Measurements from ENCODE around the gene MMRN1.
A peak's percentile ranks its signal among the peaks of the same experiment; 100 is the strongest.

The MMRN1 gene, protein sequence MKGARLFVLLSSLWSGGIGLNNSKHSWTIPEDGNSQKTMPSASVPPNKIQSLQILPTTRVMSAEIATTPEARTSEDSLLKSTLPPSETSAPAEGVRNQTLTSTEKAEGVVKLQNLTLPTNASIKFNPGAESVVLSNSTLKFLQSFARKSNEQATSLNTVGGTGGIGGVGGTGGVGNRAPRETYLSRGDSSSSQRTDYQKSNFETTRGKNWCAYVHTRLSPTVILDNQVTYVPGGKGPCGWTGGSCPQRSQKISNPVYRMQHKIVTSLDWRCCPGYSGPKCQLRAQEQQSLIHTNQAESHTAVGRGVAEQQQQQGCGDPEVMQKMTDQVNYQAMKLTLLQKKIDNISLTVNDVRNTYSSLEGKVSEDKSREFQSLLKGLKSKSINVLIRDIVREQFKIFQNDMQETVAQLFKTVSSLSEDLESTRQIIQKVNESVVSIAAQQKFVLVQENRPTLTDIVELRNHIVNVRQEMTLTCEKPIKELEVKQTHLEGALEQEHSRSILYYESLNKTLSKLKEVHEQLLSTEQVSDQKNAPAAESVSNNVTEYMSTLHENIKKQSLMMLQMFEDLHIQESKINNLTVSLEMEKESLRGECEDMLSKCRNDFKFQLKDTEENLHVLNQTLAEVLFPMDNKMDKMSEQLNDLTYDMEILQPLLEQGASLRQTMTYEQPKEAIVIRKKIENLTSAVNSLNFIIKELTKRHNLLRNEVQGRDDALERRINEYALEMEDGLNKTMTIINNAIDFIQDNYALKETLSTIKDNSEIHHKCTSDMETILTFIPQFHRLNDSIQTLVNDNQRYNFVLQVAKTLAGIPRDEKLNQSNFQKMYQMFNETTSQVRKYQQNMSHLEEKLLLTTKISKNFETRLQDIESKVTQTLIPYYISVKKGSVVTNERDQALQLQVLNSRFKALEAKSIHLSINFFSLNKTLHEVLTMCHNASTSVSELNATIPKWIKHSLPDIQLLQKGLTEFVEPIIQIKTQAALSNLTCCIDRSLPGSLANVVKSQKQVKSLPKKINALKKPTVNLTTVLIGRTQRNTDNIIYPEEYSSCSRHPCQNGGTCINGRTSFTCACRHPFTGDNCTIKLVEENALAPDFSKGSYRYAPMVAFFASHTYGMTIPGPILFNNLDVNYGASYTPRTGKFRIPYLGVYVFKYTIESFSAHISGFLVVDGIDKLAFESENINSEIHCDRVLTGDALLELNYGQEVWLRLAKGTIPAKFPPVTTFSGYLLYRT

DNA sequence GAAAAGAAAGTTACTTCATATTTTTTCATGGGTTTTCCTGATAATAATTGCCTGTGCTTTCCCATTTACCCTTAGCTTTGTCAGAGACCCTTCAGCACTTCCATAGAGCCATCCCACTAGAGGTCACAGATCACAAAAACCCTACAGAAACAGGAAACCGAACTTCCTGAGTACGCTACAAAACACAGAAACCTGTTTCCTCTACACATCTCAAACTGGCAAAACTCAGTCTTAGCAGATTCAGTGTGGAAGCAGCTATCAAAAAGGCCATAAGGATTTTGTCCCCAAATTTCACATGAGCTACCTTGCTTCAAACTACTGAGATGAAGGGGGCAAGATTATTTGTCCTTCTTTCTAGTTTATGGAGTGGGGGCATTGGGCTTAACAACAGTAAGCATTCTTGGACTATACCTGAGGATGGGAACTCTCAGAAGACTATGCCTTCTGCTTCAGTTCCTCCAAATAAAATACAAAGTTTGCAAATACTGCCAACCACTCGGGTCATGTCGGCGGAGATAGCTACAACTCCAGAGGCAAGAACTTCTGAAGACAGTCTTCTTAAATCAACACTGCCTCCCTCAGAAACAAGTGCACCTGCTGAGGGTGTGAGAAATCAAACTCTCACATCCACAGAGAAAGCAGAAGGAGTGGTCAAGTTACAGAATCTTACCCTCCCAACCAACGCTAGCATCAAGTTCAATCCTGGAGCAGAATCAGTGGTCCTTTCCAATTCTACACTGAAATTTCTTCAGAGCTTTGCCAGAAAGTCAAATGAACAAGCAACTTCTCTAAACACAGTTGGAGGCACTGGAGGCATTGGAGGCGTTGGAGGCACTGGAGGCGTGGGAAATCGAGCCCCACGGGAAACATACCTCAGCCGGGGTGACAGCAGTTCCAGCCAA lies at the start of gene MMRN1:
TSS of gene MMRN1 (plus strand) at position 206 of the 902 bp plus-strand sequence. CDS start at position 324, 118 bp downstream.
- DNase-seq (ENCODE audit: low read depth in 1 of 2, low spot score in 1 of 2): no peak

DNA sequence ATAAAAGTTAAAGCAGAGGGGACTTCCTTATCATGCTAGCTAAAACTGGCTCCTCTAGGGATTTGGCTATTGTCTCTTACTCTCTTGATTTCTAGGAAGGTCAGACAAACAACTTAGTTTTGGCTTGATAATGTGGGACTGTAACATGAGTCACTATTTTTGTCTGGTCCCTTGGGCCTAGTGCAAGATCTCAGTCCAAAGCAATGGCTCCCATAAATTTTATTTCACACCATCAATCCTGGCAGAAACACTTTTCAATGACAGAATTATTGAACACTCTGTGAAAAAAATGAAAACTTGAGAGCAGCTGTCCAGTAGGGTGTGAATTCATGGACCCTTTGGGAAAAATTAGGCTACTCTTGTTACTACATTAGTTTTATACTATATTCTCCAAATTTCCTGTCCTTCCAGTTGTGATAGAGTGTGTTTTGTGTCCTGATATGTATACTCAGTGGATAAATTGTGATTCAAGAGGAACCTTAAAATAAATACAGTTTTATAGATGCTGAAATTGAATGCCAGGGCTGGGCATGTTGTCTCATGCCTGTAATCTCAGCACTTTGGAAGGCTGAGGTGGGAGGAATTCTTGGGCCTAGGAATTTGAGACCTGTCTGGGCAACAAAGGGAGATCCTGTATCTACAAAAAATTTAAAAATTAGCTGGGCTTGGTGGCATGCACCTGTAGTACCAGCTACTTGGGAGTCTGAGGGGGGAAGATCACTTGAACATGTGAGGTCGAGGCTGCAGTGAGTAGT lies 46.9 kb upstream of the MMRN1 start:
- no peak for DNase-seq (ENCODE audit: low read depth in 1 of 2, low spot score in 1 of 2)

DNA sequence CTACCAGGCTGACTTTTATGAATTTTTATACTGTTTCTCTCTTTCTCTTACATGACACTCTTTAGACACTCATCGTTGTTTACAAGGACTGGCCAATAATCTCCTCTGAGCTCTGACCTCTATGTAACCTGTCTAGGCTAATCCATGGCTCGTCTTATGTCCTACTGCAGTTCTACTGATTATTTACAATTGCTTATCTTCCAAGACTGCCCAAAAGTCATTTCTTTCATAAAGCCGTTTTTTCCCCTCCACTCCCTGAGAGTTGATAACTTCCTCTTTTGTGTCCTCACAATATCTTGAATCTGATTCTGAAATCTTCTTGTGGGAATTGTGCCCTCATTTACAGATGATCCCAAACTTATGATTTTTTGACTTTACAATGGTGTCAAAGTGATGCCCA lies 39.4 kb upstream of the MMRN1 start:
- DNase-seq (ENCODE audit: low read depth in 1 of 2, low spot score in 1 of 2): no peak

DNA sequence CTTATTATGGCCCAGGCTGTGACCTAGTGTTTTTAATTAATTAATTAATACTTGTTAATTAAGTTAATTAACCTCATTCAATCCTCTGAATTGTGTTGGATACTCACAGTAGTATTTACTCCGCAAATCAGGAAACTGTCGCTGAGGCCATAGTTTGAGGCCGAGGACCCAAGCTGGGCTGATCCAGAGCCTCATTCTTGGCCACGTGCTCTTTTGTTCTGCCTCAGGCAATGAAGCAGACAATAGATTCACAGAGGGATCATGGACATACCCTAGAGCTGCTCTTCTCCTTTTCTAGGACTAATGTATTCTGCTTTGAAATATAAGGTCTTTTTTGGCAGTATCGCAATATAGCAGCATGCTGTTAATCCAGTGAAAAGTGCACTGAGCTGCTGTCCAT lies 33.7 kb upstream of the MMRN1 start:
- DNase-seq (ENCODE audit: low read depth in 1 of 2, low spot score in 1 of 2): no peak

DNA sequence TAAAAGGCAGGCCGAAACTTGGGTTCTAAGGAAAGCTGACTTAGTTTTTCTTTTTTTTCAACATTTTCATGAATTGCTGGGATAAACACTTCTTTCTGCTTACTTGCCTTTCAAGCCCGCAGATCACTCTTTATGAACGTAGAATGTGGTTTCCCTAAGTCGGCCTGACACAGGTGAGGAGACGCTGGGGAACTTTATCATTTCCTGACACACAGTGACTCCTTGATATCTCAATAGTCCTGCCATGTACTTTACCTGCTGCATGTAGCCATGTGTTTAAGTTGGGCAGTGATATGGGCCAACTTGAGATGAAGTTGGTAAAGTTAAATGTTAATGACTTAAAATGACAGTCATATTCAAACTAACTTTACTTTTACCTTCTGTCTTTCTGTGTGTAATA lies 31.1 kb upstream of the MMRN1 start:
- no peak for DNase-seq (ENCODE audit: low read depth in 1 of 2, low spot score in 1 of 2)

DNA sequence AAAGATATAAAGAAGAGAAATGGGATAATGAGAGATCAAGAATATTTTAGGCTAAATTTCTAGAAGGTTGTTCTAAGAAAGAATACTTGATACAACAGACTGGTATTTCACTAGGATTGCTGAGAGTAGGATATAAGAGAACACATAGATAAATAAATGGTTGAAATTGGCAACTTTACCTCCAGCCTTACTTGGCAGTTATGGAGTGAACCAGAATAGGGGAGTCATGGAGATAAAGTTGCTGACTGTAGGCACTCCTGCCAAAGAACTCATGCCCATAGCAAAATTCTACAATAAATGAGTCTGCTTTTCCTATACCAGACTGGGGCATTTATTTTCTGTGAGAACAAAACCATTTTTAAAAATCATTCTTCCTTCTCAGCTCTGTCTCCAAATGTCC lies 26.4 kb upstream of the MMRN1 start:
- no peak for DNase-seq (ENCODE audit: low read depth in 1 of 2, low spot score in 1 of 2)

DNA sequence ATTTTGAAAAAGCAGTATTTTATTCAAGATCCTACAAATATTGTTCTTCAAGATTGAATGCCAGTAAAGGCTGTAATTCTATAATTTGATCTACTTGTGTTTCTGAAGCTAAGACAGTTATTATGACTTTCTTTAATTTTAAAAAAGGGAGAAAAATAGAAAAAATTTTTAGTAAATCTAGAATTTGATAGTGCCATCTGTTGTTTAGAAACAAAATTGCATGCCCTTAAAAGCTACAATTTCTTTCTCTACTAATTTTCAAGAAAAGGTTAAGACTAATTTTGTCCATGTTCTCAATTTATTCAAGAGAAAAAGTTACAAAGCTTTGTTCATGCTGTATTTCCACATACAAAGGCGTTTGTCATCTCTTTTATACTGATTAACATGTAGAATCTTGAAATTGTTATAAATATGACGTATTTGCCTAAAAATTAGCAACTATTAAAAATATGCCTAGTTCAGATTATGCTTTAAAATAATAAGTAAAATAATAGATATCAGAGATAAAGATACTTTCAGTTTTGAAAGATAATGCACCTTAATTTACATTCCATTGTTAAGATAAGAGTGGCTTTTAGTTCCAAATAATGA lies 25.6 kb upstream of the MMRN1 start:
- DNase-seq (ENCODE audit: low read depth in 1 of 2, low spot score in 1 of 2): no peak

DNA sequence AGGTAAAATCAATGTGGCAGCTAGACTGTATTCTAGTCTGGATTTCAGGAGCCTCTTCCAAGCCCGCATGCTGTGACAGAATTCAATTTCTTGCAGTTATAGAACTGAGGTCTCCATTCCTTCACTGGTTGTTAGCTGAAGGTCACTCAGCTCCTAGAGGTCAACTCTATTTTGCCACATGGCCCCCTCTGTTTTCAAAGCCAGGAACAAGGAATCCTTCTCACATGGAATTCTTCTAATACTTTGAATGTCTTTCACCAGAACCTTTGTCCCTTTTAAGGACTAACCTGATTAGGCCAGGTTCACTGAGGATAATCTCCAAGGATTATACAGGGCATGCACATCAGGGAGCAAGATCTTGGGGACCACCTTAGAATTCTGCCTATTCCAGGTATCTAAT lies 23.4 kb upstream of the MMRN1 start:
- no peak for DNase-seq (ENCODE audit: low read depth in 1 of 2, low spot score in 1 of 2)

DNA sequence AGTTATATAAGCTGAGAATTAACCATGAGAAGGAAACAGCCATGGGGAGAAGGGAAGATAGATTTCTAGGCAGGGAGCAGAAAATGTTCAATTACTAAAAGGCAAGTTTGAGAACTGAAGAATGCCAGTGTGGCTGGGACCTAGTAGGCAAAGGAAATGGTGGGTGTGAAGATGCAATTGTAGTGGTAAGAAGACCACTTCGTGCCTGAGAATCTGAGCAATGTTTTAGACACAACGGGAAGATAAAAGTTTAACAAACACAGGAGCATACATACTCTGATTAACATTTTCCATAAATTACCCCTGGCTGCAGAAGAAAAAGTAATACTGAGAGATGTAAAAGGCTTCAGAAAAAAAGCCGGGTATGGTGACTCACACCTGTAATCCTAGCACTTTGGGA lies 18.1 kb upstream of the MMRN1 start:
- DNase-seq (ENCODE audit: low read depth in 1 of 2, low spot score in 1 of 2): no peak

DNA sequence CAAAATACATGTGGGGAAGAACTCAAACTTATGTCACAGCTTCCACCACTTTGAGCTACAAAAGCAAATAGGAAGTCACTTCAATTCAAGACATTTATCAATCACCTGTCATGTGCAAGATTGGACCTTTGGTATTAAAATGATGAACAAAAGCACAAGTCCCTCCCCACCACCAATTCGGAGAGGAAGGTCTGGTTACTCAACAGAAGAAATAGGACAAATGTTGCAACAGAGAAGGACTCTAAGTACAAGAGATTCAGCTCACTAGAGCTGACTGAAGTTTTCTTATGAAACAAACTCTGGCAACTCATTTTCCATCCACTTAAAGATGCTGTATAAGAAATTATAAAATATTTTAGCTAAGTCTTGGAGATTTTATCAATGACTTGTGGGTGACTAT lies 16.0 kb upstream of the MMRN1 start:
- DNase-seq (ENCODE audit: low read depth in 1 of 2, low spot score in 1 of 2): no peak

DNA sequence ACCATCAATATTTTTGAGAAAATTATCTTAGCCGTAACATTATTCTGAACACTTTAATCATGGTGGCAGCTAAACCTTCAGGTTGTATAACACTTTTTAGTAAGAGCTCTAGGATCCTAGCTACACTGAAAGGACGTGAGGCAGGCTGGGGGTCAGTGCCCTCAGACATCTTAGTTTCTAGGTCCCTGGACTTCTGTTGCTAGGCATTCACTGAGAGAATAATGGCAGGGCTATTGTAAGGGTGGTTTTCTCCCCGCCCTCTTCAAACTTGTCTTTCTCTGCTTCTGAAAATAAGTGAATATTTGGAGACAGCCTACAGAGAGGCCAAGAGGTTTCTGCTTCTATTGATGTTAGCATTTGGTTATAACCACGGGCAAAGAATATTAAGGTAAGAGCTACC lies 15.4 kb upstream of the MMRN1 start:
- DNase-seq (ENCODE audit: low read depth in 1 of 2, low spot score in 1 of 2): no peak

DNA sequence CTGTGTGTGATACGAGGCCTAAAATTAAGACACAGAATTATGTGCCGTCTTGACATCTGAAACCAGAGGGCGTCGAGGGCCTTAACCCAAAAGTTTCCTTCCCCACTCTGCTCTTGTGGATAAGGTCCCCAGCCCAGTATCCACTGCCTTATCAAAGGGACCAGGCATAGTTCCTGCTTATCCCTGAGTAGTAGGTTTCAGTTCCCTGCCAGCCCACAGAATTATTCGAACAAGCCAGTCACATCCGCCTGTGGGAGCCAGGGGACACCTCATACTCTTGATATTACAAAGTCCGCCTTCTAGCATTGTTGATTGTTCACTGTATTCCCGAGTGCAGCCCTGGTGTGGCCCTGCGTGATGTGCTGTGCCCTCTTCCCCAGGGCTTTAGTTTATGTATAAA lies 5.4 kb upstream of the MMRN1 start:
- no peak for DNase-seq (ENCODE audit: low read depth in 1 of 2, low spot score in 1 of 2)

DNA sequence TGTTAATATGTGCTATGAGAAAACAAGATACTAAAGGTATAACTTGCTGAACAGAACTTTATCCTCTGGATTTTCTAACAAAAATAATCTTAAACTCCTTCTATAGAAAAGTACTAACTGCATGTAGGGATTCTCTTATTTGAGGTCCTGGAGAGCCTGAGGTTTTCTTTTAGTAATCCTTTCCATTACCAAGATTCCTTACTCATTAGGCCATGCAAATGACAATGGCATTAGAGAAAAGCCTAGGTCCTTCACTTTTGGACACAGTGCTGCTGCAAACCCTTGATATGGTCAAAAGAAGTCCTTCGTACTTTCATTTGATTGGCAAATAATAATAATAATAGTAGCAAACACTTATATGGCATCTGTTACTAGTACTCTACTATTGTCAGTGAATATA lies 3.2 kb downstream of the MMRN1 start:
- DNase-seq (ENCODE audit: low read depth in 1 of 2, low spot score in 1 of 2): no peak

DNA sequence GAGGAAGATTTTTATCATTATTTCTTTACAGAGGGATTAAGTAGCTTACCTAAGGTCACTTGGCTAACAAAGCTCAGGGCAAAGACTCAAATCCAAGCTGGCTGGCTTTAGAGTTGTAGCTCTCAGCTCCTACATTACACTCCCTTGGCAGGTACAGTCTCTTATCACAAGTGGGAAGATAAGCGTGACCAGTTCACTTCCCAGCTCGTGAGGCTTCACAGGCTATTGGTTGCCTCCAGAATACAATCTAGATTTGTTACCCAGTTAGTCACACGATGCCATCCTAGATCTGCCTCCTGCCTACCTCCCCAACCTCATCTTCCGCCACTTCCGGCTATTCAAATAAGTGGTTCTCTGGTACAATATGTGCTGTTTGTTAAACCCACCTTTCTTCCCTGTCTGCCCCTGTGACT lies 3.7 kb downstream of the MMRN1 start:
- no peak for DNase-seq (ENCODE audit: low read depth in 1 of 2, low spot score in 1 of 2)

DNA sequence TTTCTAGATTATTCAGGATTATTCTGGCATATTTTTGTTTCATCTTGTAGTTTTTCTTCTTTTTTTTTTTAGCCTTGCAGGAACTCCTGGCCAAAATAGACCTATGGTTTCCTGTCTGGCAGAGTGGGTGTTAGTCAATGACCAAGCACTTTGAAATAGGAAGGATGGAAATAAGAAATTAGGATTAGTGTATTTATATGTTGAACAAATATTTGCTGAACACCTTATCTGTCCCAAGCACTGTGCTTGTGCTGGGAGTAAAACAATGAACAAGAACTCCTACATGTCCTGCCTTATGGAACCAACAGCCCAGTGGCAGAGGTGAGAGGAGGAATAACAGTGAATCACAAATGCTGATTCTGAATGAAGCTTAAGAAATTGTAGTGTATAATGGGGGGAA lies 4.5 kb downstream of the MMRN1 start:
- DNase-seq (ENCODE audit: low read depth in 1 of 2, low spot score in 1 of 2): no peak

DNA sequence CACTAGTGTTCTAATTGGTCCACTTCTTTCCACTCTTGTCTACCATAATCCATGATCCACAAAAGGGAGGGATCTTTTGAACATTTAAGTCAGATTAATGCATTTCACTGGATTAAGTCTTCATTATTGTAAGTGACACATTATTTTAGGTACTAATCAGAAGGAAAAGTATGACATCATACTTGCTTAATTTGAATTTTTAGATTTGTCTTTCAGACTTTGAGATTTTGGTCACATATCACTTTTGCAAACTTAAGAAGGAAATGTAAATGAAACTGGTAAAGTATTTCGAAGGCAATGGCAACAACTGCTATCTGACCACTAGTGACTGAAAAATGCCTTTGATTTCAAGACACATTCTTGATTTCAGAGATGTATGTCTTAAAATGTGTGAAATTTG lies 5.2 kb downstream of the MMRN1 start:
- DNase-seq (ENCODE audit: low read depth in 1 of 2, low spot score in 1 of 2): no peak

DNA sequence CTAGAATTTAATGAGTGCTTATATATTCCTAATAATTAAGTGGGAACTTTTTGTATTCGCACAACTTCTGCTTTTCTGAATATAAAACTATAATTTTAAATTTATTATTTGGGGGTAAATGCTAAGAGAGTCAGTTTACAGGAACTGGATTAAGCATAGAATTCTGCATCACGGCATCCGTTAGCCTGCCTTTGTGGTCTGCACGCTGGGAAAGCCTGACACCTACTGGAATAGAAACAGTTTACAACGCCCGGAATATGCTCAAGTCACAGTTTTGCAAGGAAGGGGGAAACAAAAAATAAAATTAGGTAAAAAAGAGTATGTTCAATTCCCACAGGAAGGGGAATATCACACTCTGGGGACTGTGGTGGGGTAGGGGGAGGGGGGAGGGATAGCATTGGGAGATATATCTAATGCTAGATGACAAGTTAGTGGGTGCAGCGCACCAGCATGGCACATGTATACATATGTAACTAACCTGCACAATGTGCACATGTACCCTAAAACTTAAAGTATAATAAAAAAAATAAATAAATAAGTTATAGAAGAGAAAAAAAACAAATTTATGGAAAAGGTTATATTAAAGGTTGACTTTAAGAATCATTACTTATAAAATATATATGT lies 7.3 kb downstream of the MMRN1 start:
- DNase-seq (ENCODE audit: low read depth in 1 of 2, low spot score in 1 of 2): peak in 1 of 2 donors; percentile 43

DNA sequence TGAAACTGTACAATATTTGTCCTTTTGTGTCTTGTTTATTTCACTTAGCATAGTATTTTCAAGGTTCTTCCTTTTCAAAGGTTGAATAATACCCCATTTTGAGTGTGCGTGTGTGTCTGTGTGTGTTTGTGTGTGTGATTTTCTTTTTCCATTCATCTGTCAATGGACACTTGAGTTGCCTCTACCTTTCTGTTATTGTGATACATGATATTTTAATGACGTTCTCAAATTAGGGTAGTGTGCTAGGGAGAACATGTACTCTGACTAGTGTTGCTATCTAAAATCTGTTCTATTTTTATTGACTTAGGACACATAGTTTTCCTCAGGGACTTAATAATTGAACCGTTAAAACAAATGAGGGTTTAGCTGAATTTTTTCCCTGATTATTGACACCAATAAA lies 9.9 kb downstream of the MMRN1 start:
- DNase-seq (ENCODE audit: low read depth in 1 of 2, low spot score in 1 of 2): no peak

DNA sequence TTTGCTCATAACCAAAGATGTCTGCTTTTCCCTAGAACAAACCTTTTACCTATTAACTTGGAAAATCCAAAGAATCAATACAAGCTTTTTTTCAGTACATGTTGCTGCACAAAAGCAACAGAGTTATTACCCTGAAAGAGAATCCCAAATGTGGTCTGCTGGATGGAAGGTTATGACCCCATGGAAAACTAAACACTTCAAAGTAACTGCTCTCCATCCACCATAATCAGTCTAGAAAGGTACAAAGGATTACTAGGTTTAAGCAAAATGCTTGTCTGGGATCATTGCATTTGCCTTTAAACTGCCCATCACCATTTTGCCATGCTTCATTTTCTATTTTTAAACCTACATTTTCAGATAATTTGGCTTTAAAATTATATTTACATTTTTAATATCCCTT lies 11.7 kb downstream of the MMRN1 start:
- no peak for DNase-seq (ENCODE audit: low read depth in 1 of 2, low spot score in 1 of 2)
